HL-60 (cell line): ENCODE measurements around the gene FREM2.

Source experiments
- GABPA ChIP-seq: IDR thresholded peaks from 2 replicates; pipeline ENCODE4 v1.6.1; 2012; ENCODE audit warnings: low read depth
- POLR2AphosphoS5 ChIP-seq: IDR thresholded peaks from 2 replicates; pipeline ENCODE4 v1.6.1; 2012; ENCODE audit warnings: low read depth
- TF ChIP-seq, protein P1 (sequence below): IDR thresholded peaks from one replicate; pipeline ENCODE4 v1.5.1; 2011; ENCODE audit warnings: low read length, control low read depth, inconsistent platforms; ENCODE audit not compliant: insufficient read depth

DNA sequence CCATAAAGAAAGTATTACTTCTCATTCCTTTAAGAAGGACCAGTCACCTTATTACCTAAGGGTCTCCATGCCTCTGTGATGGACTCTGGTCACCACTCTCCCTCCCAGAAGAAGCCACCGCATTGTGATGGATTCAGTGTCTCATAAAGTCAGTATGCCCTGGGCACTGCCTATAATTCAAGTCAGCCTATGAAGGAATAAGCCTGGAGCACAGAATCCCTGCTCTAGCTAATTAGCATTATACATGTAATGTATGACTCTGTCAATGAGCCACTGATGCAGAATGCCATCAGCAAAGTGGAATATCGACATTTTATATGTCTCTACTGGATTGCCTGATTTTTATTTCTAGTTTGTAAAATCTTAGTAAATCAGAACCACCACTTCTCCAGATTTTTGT, 14.9 kb upstream of the FREM2 start:
- TF ChIP-seq, protein P1, sequence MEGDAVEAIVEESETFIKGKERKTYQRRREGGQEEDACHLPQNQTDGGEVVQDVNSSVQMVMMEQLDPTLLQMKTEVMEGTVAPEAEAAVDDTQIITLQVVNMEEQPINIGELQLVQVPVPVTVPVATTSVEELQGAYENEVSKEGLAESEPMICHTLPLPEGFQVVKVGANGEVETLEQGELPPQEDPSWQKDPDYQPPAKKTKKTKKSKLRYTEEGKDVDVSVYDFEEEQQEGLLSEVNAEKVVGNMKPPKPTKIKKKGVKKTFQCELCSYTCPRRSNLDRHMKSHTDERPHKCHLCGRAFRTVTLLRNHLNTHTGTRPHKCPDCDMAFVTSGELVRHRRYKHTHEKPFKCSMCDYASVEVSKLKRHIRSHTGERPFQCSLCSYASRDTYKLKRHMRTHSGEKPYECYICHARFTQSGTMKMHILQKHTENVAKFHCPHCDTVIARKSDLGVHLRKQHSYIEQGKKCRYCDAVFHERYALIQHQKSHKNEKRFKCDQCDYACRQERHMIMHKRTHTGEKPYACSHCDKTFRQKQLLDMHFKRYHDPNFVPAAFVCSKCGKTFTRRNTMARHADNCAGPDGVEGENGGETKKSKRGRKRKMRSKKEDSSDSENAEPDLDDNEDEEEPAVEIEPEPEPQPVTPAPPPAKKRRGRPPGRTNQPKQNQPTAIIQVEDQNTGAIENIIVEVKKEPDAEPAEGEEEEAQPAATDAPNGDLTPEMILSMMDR: no peak
- TF ChIP-seq POLR2AphosphoS5: no peak
- TF ChIP-seq GABPA: no peak
